ACC112 (cell line): ENCODE results near the gene NLGN1.

ENCODE experiments used
- H2AFZ ChIP-seq: fragments of 200-600 bp; sonication (generic); one replicate; pipeline ENCODE4 v1.6.0; 2017; ENCODE audit warnings: antibody characterized with exemption, low read length; ENCODE audit not compliant: unreplicated experiment
- H3K27ac ChIP-seq: fragments of 200-600 bp; sonication (generic); 2 replicates; pipeline ENCODE4 v1.5.1; 2014; ENCODE audit warnings: low read depth, mild to moderate bottlenecking, antibody characterized with exemption, low read length, moderate library complexity
- H3K27me3 ChIP-seq: fragments of 200-600 bp; sonication (generic); 2 replicates; pipeline ENCODE4 v1.6.1; 2014; ENCODE audit warnings: mild to moderate bottlenecking, antibody characterized with exemption, low read length, moderate library complexity, mixed read lengths; ENCODE audit not compliant: insufficient read depth
- H3K36me3 ChIP-seq: fragments of 200-600 bp; sonication (generic); 2 replicates; pipeline ENCODE4 v1.6.1; 2016; ENCODE audit warnings: mild to moderate bottlenecking, antibody characterized with exemption, low read length, moderate library complexity, mixed read lengths; ENCODE audit not compliant: insufficient read depth
- H3K4me1 ChIP-seq: fragments of 200-600 bp; sonication (generic); one replicate; pipeline ENCODE4 v1.6.1; 2016; ENCODE audit warnings: low read length, mixed read lengths; ENCODE audit not compliant: insufficient read depth, unreplicated experiment, control insufficient read depth
- H3K4me3 ChIP-seq: fragments of 200-600 bp; sonication (generic); 2 replicates; pipeline ENCODE4 v1.5.1; 2014; ENCODE audit warnings: mild to moderate bottlenecking, low read depth, low read length
- H3K79me2 ChIP-seq: fragments of 200-600 bp; sonication (generic); one replicate; pipeline ENCODE4 v1.6.0; 2016; ENCODE audit warnings: low read length; ENCODE audit not compliant: control insufficient read depth, unreplicated experiment, insufficient read depth

Gene NLGN1

DNA sequence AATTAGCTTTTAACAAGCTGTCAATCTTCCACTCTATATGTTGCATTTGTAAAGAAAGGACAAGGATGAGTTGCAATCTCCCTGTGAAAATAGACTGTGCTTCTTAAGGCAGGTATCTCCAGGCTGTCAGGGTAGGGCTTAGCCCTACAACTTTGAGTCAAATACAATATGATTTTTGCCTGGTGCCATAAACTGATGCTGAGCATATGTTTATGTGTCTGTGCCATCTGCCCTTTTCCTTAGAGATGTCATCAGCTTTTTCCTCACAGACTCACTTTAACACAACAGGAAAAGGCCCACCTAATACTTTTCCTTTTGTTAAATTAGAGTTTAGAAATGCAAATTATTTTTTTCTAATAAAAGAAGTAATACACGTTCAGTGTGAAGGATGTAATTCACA, 548.3 kb downstream of the NLGN1 start:
- Histone ChIP-seq H3K27ac (no peak overlapping the region), H3K4me3 (no peak overlapping the region), H2AFZ (no peak overlapping the region), H3K79me2 (no peaks in the 10 kb centered on the region), H3K4me1 (no peaks in the 10 kb centered on the region), H3K36me3 (no peaks in the 10 kb centered on the region), H3K27me3 (no peaks in the 10 kb centered on the region)

GRCh38 chr3:173954647-173955046, 557.1 kb downstream of the NLGN1 start:
- Histone ChIP-seq H3K79me2 (no peaks in the 10 kb centered on the region), H3K36me3 (no peaks in the 10 kb centered on the region), H3K27me3 (no peaks in the 10 kb centered on the region), H3K4me3 (no peak overlapping the region), H2AFZ (no peak overlapping the region), H3K4me1 (no peaks in the 10 kb centered on the region), H3K27ac (no peak overlapping the region)

DNA sequence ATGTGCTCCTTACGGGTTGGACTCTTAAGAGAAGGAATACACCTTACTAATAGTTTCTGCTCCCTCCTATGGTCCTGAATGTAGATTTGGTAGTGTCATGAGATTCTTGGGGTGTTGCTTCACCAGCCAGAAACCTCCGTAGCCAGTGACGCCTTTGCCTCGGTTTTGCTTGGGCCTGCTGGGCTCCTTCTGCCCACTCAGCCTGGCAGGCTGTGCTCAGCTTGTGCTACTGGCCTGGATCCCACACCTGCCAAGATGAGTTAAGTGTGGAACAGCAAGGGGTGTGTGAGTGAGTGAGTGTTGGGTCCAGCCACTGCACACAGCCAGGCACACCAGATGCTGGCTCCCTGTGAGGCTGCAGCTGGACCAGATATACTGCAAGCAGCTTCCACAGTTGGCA, 560.1 kb downstream of the NLGN1 start:
- Histone ChIP-seq H3K27ac (no peak overlapping the region), H3K79me2 (no peaks in the 10 kb centered on the region), H2AFZ (no peak overlapping the region), H3K4me1 (no peaks in the 10 kb centered on the region), H3K4me3 (no peak overlapping the region), H3K36me3 (no peaks in the 10 kb centered on the region), H3K27me3 (no peaks in the 10 kb centered on the region)

DNA sequence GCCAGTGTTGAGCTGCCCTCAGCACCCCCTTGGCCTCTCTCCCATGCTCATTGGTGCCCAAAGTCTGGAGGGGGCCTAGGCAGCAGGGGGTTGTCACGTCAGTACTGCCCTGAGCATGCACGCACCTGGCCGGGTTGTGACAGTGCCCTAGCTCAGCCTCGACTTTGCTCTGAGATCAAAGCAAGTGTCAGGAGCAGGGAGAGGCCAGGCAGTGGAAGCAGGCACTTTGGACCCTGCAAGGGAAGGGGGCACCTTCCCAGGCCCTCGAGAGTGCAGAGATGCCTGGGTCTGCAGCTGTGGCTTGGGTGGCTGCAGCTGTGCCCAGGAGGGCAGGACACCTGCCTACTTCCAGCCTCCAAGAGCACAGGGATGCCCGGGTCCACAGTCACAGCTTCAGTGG, 561.3 kb downstream of the NLGN1 start:
- Histone ChIP-seq H3K4me3 (no peak overlapping the region), H3K36me3 (no peaks in the 10 kb centered on the region), H3K27ac (no peak overlapping the region), H2AFZ (no peak overlapping the region), H3K27me3 (no peaks in the 10 kb centered on the region), H3K79me2 (no peaks in the 10 kb centered on the region), H3K4me1 (no peaks in the 10 kb centered on the region)

GRCh38 chr3:173970281-173970680, 572.7 kb downstream of the NLGN1 start:
- no peak overlapping the region for H3K27ac ChIP-seq
- H3K36me3 ChIP-seq: no peaks in the 10 kb centered on the region
- H3K79me2 ChIP-seq: no peaks in the 10 kb centered on the region
- no peaks in the 10 kb centered on the region for H3K4me1 ChIP-seq
- H3K4me3 ChIP-seq: no peak overlapping the region
- H2AFZ ChIP-seq: no peak overlapping the region
- no peaks in the 10 kb centered on the region for H3K27me3 ChIP-seq

DNA sequence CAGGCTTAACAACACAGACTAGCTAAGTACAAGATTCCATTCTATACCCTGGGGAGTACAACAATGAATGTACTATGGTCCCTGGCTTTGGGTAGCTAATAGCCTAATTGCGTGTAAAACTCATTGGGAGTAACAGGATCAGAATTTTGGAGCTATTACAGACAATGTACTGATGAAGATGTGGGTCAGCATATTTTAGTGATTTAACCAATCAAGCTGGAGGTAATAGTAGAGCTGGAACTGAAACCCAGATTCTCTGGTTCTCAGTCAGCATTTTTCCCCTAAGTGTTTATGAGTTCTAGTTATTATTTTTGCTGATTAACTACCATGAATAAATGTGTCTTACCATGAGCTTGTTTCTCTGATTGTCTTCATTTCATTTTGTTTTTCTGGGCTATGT, 578.7 kb downstream of the NLGN1 start:
- no peaks in the 10 kb centered on the region for H3K4me1 ChIP-seq
- H3K27me3 ChIP-seq: no peaks in the 10 kb centered on the region
- no peak overlapping the region for H2AFZ ChIP-seq
- no peak overlapping the region for H3K4me3 ChIP-seq
- no peak overlapping the region for H3K27ac ChIP-seq
- H3K79me2 ChIP-seq: no peaks in the 10 kb centered on the region
- H3K36me3 ChIP-seq: no peaks in the 10 kb centered on the region

GRCh38 chr3:173977747-173978146, 580.2 kb downstream of the NLGN1 start:
- H3K4me1 ChIP-seq: no peaks in the 10 kb centered on the region
- H3K79me2 ChIP-seq: no peaks in the 10 kb centered on the region
- H3K27me3 ChIP-seq: no peaks in the 10 kb centered on the region
- no peak overlapping the region for H2AFZ ChIP-seq
- H3K4me3 ChIP-seq: no peak overlapping the region
- H3K36me3 ChIP-seq: no peaks in the 10 kb centered on the region
- H3K27ac ChIP-seq: no peak overlapping the region

DNA sequence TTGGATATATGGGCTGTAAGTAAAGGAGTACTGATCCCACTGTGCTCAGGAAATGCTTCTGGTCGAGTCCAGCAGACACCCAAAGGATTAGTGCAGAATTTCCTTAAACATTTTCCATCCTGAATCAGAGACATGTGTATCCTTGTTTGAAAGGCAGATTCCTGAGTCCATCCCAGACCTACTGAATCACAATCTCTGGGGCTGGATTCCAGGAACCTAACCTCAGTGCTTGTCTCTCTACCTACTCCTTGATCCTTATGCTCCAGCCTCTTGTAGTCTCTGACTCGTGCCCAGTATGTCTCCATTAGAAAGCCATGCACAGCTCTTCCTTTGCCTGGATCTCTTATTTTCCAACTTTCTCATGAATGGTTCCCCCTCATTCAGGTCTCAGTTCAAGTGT, 585.8 kb downstream of the NLGN1 start:
- H3K36me3 ChIP-seq: no peaks in the 10 kb centered on the region
- H3K4me3 ChIP-seq: no peak overlapping the region
- no peaks in the 10 kb centered on the region for H3K4me1 ChIP-seq
- no peaks in the 10 kb centered on the region for H3K27me3 ChIP-seq
- H2AFZ ChIP-seq: no peak overlapping the region
- no peaks in the 10 kb centered on the region for H3K79me2 ChIP-seq
- H3K27ac ChIP-seq: no peak overlapping the region

DNA sequence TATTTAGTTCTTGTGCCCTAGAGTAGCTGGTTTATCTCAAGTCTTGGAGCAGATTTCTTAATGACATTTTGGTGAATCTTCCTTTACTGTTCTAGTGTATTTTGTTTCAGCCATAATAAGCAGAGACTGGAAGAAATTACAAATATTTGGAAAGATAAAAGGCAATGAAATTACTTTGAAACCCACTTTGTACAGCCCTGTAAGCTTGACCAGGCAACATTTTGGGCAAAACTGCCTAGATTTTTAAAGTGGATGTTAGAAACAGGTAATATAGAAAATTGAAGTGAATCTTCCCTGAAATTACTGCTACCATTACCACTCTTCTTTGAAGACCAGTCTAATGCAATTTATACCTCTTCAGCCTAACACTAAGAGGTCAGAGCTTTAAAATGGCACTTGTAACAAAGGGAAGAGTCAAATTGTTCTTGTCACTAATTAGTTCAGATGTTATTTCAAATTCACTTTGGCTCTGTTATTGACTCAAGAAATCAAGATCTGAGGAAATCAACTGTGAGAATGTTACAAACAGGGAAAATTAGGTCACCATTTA, 589.4 kb downstream of the NLGN1 start:
- Histone ChIP-seq H2AFZ (no peak overlapping the region), H3K27ac (no peak overlapping the region), H3K79me2 (no peaks in the 10 kb centered on the region), H3K27me3 (no peaks in the 10 kb centered on the region), H3K36me3 (no peaks in the 10 kb centered on the region), H3K4me1 (no peaks in the 10 kb centered on the region), H3K4me3 (no peak overlapping the region)

GRCh38 chr3:173988909-173989308, 591.4 kb downstream of the NLGN1 start:
- no peak overlapping the region for H3K4me3 ChIP-seq
- no peaks in the 10 kb centered on the region for H3K36me3 ChIP-seq
- H3K27me3 ChIP-seq: no peaks in the 10 kb centered on the region
- H3K79me2 ChIP-seq: no peaks in the 10 kb centered on the region
- H2AFZ ChIP-seq: no peak overlapping the region
- H3K4me1 ChIP-seq: no peaks in the 10 kb centered on the region
- no peak overlapping the region for H3K27ac ChIP-seq

- no peak overlapping the region for H3K4me3 ChIP-seq
- no peaks in the 10 kb centered on the region for H3K36me3 ChIP-seq
- H3K4me1 ChIP-seq: no peaks in the 10 kb centered on the region
- no peak overlapping the region for H3K27ac ChIP-seq
- H3K27me3 ChIP-seq: no peaks in the 10 kb centered on the region
- H3K79me2 ChIP-seq: no peaks in the 10 kb centered on the region
- no peak overlapping the region for H2AFZ ChIP-seq
Observed at GRCh38 chr3:173992416-173992815, 594.9 kb downstream of the NLGN1 start.
